Smooth muscle cell of the brain vasculature (primary cell): ENCODE results near the gene GPR180.
"Not testable (repeated sequence)": the region's sequence is repeated elsewhere in the genome, so short reads cannot be mapped to it uniquely, and the experiment has no call there.

Experiments used
- DNase-seq: peaks from one replicate; pipeline ENCODE4 v3.0.0-alpha.2; 2012; ENCODE audit warnings: low read depth, low spot score

Gene GPR180

DNA sequence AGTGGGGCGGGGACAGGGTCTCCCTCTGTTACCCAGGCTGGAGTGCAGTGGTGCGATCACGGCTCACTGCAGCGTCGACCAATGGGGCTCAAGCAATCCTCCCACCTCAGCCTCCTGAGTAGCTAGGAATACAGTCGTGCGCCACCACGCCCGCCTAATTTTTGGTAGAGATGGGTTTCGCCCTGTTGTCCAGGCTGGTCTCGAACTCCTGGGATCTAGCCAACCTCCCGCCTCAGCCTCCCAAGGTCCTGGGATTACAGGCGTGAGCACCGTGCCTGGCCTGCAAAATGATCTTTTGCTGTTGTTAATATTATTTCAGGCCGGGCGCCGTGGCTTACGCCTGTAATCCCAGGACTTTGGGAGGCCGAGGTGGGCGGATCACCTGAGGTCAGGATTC, 5.1 kb upstream of the GPR180 start:
- no peak for DNase-seq

DNA sequence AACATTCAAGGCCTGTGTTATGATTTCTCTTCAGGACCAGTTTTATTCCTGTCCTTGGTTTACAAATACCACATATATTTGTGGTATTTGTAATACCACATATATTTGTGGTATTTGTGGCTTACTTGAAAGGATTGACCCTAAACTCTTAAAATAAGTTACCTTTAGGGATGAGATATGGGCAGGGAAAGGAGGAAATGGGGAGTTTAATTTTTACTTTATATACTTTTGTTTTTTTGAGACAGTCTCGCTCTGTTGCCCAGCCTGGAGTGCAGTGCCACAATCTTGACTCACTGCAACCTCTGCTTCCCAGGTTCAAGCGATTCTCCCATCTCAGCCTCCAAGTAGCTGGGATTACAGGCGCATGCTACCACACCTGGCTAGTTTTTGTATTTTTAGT, 3.4 kb upstream of the GPR180 start:
- DNase-seq = no peak

DNA sequence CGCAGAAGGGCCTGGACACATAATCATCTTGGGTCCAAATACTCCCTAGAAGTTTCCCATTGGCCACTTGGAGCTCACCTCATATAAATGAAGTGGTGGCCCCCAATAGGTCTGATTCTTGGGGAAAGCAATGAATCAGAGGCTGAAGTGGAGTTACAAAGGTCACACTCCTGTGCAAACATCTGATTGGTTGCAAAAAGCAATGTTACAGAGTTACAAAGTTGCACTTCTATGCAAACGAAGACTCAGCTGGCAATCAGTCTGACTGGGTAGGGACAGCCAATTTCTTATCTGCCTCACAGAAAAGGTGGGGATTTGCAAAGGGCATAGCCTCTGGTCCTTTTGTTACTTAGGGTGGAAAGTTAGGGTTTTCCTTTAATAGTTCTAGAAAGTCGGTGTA, 1.8 kb upstream of the GPR180 start:
- no peak for DNase-seq

DNA sequence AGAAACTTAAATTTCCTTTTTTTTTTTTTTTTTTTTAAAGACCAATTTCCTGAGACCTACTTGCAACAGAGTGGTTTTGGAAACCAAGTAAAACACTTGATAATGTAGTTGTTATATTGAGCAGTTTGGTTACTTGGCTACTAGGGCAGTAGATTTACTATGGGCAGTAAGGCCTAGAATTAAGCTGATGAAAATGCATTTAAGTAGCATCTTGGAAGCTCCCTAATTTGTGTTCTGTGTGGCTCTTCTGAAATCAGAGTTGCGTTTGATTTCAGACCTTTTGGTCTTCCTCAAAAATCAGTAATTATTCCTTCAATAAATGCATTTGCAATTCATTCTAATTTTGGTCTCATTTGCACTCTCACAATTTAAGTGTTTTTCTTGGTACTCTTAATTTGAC, 810 bp downstream of the GPR180 start:
- no peak for DNase-seq

DNA sequence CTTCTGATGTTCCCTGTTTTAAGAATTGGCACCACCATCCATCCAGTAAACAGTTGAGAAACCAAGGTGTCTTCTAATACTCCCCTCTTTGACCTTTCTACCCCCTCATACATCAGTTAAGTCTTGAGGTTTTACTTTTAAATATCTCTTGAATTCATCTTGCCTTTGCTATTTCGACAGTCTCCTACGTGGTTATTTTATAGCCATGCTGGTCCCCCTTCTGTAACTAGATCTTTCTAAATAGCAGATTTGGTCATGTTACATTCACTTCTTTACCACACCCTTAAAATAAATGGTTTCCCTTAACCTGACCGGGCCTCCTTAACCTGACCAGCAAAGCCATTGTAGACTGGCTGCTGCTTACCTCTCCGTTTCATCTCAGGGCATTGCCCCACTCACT, 5.4 kb downstream of the GPR180 start:
- no peak for DNase-seq

DNA sequence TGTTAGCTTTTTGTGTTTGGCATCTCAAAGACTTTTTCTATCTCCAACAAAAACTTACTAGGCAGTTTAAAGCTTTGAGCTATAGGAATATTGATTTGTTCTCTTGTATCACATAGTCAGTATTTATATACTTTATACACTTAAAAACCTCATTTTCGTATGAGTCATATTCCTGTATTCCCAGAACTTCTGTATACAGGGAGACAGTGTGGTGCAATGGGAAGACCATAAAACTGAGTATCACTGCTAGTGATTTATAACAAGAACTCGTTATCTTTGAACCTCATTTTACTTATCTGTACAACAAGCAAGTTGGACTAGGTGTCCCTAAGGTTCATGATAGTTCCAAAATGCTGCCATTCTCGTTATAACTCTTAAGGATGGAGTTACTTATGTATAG, 6.3 kb downstream of the GPR180 start:
- DNase-seq = no peak

DNA sequence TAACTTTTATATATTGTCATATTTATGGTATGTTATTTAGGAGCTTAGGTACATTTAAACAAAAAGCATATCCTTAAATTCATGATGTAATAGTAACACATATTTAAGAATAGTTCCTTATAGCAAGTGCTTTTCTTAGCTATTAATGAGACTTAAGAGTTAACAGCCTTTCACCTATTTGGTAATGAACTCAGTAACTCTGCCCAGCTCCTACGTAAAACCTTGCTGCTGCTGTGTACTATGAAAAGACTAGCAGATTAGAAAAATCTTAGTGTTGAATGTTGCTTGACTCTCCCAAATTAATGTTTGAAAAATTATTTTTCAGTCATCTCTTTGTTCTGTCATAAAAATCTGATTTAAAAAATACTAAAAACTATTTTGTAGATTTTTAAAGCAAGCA, 6.9 kb downstream of the GPR180 start:
- DNase-seq = no peak

DNA sequence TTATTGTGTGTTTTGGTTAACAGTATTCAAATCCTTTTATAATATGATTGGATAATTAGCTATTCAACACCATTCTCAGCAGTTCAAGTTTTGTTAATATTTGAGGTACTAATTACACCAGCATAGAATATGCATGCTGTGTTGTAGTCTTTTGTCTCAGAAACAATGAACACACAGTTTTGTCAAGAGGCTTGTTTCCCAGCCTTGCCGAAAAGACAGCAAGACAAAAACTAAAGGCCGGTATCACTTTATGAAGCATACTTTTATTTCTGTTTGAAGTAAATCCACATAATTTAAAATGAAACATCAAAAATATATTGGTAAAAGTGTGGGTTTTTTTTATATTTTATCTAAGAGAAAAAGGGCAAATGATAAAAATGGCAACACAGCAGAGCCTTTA, 7.5 kb downstream of the GPR180 start:
- no peak for DNase-seq

DNA sequence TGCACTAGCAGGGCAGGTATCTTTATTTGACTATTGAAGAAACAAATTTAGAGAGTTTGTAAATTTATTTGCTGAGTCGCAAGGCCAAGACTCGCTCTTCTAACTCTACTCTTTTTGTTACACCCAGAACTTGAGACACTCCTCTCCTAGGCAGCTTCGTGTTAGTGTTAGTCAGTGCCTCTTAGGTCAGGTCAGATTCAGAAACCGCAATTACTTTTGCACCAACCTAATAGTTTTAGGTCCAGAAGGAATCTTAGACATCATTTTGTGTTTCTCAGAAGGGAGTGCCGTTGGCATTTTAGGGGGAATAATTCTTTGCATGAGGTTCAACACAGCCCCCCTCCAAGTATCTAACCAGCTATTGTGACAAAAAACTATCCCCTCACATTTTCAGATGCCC, 8.8 kb downstream of the GPR180 start:
- no peak for DNase-seq

GRCh38 chr13:94612050-94612449, 10.4 kb downstream of the GPR180 start:
- DNase-seq = no peak

- no peak for DNase-seq
These were observed 11.4 kb downstream of the GPR180 start for GRCh38 chr13:94613051-94613450.

GRCh38 chr13:94617389-94618000, 15.8 kb downstream of the GPR180 start:
- DNase-seq = no peak

DNA sequence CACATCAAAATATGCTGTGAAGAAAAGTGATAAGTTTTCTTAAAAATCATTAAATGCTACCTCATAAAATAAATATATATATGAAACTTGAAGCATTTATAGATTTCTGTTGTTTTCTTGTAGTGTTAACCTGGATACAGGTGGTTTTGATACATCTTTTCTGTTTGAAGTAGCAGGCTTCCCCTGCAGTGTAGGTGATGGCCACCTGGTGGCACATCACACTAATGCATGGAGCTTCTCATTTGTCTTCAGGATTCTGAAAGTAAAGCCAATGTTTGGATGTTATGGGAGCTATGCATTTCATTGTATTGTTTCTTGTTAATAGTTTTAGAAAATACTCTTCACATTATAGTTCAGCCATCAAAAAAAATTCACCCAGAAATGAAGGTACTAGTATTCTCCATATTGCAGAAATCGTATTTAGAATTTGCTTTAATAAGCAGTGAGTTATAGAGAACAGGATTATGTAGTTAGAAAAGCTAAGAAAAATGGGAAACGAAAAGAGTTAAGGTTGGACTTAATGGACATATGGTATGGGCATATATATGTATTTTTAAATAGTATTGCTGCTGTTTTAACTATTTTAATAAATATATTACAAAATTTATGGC, 18.7 kb downstream of the GPR180 start:
- no peak for DNase-seq

DNA sequence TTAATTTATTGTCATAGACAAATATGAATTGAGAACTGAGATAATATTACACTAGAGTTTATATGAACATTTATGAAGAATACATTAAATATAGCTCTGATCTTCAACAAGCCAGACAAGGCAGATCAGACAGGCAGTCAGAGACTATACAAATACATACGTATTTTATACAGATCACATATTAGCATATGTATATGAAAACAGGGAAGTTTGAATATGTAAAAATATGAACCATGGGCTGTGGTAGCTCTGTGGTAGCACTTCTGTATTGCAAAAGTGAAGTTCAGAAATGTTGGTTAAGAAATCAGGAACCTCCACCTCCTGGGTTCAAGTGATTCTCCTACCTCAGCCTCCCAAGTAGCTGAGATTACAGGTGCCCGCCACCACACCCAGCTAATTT, 20.7 kb downstream of the GPR180 start:
- no peak for DNase-seq

DNA sequence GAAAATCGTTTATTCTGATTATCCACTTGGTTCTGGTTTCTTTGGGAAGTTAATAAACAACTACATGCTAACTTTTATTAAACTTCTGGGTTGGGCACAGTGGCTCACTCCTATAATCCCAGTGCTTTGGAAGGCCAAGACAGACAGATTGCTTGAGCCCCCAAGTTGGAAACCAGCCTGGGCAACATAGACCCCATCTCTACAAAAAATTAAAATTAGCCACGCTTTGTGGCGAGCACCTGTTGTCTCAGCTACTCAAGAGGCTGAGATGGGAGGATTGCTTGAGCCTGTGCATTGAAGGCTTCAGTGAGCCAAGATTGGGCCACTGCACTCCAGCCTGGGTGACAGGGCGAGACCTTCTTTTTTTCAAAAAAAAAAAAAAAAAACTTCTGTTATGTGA, 21.7 kb downstream of the GPR180 start:
- no peak for DNase-seq

GRCh38 chr13:94630858-94631257, 29.2 kb downstream of the GPR180 start:
- DNase-seq = no peak

DNA sequence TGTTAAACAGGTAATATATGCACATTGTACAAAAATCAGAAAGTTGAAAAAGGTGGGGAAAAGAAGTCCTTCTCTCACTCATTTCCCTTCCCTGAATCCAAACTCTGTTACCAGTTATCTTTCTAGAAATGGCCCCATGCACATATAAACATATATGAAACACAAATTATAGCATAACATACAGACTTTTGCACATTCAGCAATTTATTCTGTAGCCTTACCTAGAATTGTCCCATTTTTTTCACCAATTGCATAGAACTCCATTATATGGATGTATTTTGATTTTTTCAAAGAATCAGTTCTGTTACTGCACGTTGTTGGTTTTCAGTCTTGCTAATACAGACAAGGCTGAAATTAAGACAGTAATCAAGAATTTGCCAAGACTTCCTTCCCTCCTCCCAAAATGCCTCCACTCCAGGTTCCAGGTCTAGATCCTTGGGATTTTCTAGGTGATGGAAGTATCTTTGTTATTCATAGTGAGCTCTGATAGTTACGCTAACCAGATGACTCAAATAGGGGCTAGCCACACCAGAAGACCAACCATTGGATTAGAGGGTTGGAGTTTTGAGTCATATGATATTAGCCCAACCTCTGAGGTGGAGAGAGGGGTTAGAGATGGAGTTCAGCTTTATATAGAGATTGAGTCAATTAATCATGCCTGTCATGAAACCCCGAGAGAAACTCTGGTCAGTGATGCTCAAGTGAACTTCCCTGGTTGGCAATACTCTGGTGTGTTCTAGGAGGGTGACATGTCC, 30.7 kb downstream of the GPR180 start:
- DNase-seq = no peak

- DNase-seq = not testable (repeated sequence)
These were observed 34.4 kb downstream of the GPR180 start for GRCh38 chr13:94636096-94636495.

DNA sequence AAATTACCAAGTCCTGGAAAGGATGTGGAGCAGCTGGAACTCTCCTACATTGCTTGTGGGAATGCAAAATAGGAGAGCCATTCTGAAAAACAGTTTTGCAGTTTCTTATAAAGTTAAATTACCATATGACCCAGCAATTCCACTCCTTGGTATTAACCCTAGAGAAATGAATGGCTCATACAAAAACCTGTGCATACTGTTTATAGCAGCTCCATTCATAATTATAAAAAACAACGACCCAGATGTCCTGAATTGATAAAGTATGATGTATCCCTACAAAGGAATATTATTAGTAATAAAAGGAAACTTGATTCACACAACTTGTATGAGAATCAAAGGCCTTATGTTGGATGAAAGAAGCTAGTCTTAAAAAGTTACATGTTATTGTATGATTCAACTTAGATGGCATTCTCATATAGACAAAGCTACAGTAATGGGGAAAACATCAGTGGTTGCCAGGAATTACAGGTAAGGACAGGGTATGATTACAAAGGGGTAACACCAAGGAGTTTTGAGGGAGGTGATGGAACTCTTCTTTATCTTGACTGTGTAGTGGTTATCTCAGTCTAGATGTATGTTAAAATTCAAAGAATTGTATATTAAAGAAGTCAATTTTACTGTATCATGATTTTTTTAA, 35.4 kb downstream of the GPR180 start:
- no peak for DNase-seq

GRCh38 chr13:94637677-94638076, 36.0 kb downstream of the GPR180 start:
- DNase-seq = not testable (repeated sequence)

GRCh38 chr13:94640721-94641120, 39.1 kb downstream of the GPR180 start:
- no peak for DNase-seq

DNA sequence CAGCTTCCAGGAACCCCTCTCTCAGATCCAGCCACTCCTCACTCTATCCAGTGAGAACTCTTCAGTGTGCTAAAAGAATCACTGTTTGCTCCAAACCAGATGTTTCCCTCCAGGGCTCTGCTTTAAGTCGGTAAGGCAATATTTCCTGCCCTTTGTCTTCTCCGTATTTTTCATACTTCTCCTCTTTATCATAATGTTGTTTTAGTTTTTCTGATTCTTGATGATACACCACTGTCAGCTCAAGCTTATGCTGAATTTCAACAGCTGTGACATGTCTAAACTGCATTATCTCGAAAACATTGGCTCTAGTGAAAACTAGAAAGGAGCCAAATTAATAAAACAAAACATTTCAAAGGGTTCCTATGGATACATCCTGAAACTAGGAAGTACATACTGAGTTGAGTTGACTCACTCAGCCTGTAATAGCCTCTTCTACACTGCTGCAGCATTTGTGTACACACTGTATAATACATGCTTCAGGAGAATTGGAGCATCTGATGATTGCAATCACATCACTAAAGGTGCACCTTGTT, 39.8 kb downstream of the GPR180 start:
- peak; percentile 53 for DNase-seq
